HUES64 (cell line): ENCODE measurements around the gene NMB. TPM values are rescaled to one million over a fixed set of nuclear protein-coding genes. Genes with fewer than 3 reads are reported as not detected.
"Not testable (repeated sequence)": the region's sequence is repeated elsewhere in the genome, so short reads cannot be mapped to it uniquely, and the experiment has no call there.

Experiments
- H3K27ac ChIP-seq: 2 replicates; pipeline ENCODE4 v1.7.0; 2013; ENCODE audit warnings: low read depth, low read length, inconsistent platforms
- H3K27me3 ChIP-seq: 2 replicates; pipeline ENCODE4 v1.6.1; 2013; ENCODE audit warnings: mild to moderate bottlenecking, low read length; ENCODE audit not compliant: insufficient read depth
- H3K36me3 ChIP-seq: 2 replicates; pipeline ENCODE4 v1.6.1; 2013; ENCODE audit warnings: mild to moderate bottlenecking, low read length; ENCODE audit not compliant: insufficient read depth
- H3K4me1 ChIP-seq: 2 replicates; pipeline ENCODE4 v1.6.1; 2013; ENCODE audit warnings: mild to moderate bottlenecking, low read length, moderate library complexity; ENCODE audit not compliant: insufficient read depth
- H3K4me3 ChIP-seq: 2 replicates; pipeline ENCODE4 v1.5.1; 2013; ENCODE audit warnings: mild to moderate bottlenecking, low read length, moderate library complexity
- H3K9ac ChIP-seq: 2 replicates; pipeline ENCODE4 v1.6.1; 2013; ENCODE audit warnings: mild to moderate bottlenecking, low read depth, low read length
- H3K9me3 ChIP-seq: 2 replicates; pipeline ENCODE4 v1.6.1; 2013; ENCODE audit warnings: low read depth, low read length; ENCODE audit not compliant: insufficient read depth
- WGBS: fragments of 150-250, 120-280 bp; methylation state at CpG from one replicate; pipeline ENCODE4 v1.1.7; 2013; ENCODE audit warnings: missing lambda C conversion rate; 5-methylcytosine and 5-hydroxymethylcytosine counted together
- polyA plus RNA-seq, 2 experiments: library from polyadenylated mRNA; stranded (reverse); fragments of 50-300 nt; gene quantifications; one replicate each; pipeline ENCODE4 v1.2.3, GENCODE V29; 2013

The NMB gene, protein sequence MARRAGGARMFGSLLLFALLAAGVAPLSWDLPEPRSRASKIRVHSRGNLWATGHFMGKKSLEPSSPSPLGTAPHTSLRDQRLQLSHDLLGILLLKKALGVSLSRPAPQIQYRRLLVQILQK
- 10.5 TPM for polyA plus RNA-seq (2013, experiment 1 of 2)
- polyA plus RNA-seq (2013, experiment 2 of 2), result 11.5 TPM

DNA sequence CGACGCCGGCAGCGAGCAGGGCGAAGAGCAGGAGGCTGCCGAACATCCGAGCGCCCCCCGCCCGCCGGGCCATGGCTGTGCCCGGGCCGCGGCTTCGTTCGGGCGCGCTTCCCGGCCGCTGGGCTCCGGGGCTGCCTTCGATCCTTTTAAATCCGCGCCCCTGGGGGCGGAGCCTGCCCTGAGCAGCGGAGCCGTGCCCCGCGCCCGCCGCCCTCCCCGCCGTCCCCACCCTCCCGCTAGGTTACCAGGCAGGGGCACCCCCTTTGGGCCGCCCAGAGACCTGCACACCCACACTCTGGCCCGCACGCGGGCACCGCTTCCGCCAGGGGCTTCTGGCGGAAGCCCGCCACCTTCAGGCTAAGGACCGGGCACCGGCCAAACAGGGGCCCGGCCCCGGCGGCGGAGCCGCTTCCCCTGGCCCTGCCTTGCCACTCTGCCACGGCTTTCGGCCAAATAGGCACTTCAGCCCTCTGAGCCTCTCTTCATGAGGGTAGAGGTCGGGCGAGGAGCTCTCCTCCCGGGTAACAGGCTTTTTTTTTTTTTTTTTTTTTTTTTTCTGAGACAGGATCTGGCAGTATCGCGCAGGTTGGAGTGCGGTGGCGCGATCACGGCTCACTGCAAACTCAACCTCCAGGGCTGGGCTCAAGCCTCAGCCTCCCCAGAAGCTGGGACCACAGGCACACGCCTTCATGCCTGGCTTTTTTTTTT, at the start of gene NMB:
TSS of gene NMB (minus strand) at position 120 of the 708 bp plus-strand sequence. CDS start at position 73, 47 bp downstream.
- Histone ChIP-seq H3K4me1 (peaks cover 9% of the 10 kb centered on the region; the same call in 1 of the 2 replicates), H3K36me3 (no peaks in the 10 kb centered on the region), H3K27me3 (peaks cover 24% of the 10 kb centered on the region), H3K4me3 (peak within 1 kb of the TSS; percentile 73), H3K27ac (peak within 1 kb of the TSS; percentile 72), H3K9me3 (no peaks in the 10 kb centered on the region), H3K9ac (peak within 1 kb of the TSS; percentile 75)
- WGBS, result 4% methylated on average over 61 of the region's 61 CpGs

DNA sequence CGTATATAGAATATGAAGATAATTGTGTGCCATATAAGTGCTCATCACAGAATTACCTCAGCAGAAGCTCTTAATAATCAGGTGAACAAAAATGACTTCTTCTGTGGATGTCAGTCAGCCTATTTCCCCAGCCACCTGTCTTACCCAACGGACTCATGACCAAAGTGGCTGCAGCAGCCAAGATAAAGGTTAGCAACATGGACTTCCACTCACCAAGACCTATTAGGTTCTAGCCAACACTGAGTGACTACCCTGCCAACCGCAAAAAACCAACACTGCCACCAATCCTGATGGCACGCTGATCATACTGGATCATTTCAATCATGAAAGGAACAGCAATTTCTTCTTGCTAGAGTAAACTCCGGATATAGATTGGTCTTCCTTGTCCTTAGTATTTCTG, 45.8 kb upstream of the NMB start:
- no peak overlapping the region for H3K27ac ChIP-seq
- no peaks in the 10 kb centered on the region for H3K9me3 ChIP-seq
- no peak overlapping the region for H3K9ac ChIP-seq
- peaks cover 21% of the 10 kb centered on the region for H3K36me3 ChIP-seq
- WGBS, result 95% methylated on average over 4 of the region's 5 CpGs
- H3K4me3 ChIP-seq, result no peak overlapping the region
- H3K4me1 ChIP-seq, result no peaks in the 10 kb centered on the region
- no peaks in the 10 kb centered on the region for H3K27me3 ChIP-seq

DNA sequence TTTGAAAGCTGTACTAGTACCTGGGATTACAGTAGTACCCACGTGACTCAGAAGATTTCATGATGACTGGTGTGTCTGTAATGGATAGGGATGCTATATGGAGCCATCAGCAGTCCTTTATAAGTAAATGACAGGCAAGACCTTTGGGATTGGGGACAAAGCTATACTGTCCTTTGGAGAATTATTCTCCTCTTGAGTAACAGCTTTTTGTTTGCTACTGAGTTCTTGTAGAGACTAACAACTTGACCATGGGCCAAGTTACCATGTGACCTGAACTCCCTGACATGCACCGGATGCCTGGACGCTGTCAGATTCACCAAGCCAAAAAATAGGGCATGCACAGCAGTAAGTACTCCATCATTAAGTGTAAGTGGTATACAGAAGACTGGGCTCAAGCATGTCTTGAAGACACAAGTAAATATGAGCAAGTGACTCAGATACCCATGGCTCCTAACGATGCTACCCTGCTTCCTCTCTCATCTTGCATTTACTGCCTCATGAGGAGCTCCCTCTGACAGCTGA, 45.0 kb upstream of the NMB start:
- no peak overlapping the region for H3K9ac ChIP-seq
- WGBS, result 92% methylated on average over 4 of the region's 4 CpGs

DNA sequence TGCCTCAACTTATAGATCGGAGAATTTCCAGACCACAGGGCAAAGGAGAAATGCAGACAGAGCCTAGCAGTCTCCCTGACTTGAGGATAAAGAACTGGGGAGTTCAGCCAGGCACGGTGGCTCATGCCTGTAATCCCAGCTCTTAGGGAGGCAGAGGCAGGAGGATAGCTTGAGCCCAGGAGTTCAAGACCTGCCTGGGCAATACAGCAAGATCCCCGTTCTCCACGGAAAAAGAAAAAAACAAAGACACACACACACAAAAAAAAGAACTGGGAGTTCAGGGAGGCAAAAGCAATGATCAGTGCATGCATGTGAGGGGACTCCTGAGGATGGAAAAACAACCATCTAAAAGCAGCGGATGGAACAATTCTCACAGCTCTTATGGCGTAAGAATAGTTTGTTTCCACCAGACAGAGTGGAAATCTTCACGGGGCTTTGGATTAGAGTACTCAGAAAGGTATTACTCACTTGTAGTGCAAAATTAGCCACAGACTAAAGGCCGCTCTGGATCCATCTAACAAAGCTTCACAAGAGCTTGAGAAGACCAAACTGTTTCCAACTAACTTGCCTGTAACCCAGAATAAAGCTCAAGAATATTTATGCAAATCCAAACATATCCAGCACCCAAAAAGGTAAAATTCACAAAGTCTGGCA, 41.7 kb upstream of the NMB start:
- no peaks in the 10 kb centered on the region for H3K9me3 ChIP-seq
- peaks cover 12% of the 10 kb centered on the region; the same call in 1 of the 2 replicates for H3K36me3 ChIP-seq
- no peak overlapping the region for H3K27ac ChIP-seq
- H3K27me3 ChIP-seq, result no peaks in the 10 kb centered on the region
- H3K9ac ChIP-seq, result no peak overlapping the region
- 97% methylated on average over 8 of the region's 8 CpGs for WGBS
- H3K4me1 ChIP-seq, result no peaks in the 10 kb centered on the region
- H3K4me3 ChIP-seq, result no peak overlapping the region

More for the DNA sequence above, 45.0 kb upstream of the NMB start:
- peaks cover 13% of the 10 kb centered on the region; the same call in 1 of the 2 replicates for H3K36me3 ChIP-seq
- H3K4me1 ChIP-seq, result no peaks in the 10 kb centered on the region
- no peak overlapping the region for H3K27ac ChIP-seq
- no peaks in the 10 kb centered on the region for H3K9me3 ChIP-seq
- no peaks in the 10 kb centered on the region for H3K27me3 ChIP-seq
- H3K4me3 ChIP-seq, result no peak overlapping the region

DNA sequence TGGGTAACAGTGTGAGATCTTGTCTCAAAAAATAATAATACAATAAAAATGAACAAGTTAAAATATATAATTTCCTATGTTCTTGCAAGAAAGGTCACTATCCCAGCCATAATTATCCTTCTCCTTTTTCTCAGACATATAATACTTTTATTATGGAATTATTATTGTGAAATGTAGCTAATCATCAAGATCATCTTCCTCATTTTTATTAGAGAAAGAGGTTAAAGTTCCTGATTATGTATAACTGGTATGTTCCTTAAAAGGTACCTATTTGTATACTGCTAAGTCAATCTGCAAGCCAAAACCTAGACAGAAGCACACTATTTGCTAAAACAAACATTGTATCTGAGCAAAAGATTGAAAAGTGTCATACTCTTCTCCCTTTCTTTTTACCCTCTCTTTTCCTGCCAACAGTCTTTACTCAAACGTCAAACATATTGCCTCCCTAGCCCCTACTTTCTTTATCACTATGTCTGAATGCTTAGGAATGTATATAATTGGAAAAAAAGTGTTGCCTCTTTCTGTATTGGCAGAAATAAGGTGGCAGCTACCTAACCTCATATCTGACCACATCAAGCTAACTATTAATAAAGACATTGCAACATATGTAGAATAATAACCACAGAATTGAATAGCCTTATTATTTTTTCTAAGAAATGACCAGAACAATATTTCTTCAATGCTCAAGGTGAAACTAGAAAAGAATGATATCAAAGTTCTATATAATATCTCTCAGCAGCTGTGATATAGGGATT, 39.4 kb upstream of the NMB start:
- H3K9ac ChIP-seq, result no peak overlapping the region
- no peaks in the 10 kb centered on the region for H3K9me3 ChIP-seq
- no peaks in the 10 kb centered on the region for H3K36me3 ChIP-seq
- H3K4me3 ChIP-seq, result no peak overlapping the region
- H3K27me3 ChIP-seq, result no peaks in the 10 kb centered on the region
- no peaks in the 10 kb centered on the region for H3K4me1 ChIP-seq
- H3K27ac ChIP-seq, result no peak overlapping the region
- WGBS, result 89% methylated on average over 1 of the region's 1 CpG

DNA sequence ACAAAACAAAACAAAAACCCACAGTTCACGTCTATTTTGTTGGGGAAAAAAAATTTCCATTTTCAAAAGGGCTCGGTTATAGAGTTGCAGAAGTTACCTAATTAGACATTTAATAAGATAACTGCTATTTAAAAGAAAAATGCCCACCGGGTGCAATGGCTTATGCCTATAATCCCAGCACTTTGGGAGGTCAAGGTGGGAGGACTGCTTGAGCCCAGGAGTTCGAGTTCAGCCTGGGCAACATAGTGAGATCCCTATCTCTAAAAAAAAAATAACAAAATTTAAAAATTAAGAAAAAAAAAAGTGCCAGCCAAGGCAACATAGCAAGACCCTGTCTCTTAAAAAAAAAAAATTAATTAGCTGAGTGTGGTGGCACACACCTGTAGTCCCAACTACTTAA, 38.8 kb upstream of the NMB start:
- Histone ChIP-seq H3K9me3 (no peaks in the 10 kb centered on the region), H3K4me3 (no peak overlapping the region), H3K36me3 (peaks cover 1% of the 10 kb centered on the region; the same call in 1 of the 2 replicates), H3K4me1 (no peaks in the 10 kb centered on the region), H3K27ac (no peak overlapping the region), H3K27me3 (no peaks in the 10 kb centered on the region), H3K9ac (no peak overlapping the region)
- WGBS, result 96% methylated on average over 3 of the region's 4 CpGs

DNA sequence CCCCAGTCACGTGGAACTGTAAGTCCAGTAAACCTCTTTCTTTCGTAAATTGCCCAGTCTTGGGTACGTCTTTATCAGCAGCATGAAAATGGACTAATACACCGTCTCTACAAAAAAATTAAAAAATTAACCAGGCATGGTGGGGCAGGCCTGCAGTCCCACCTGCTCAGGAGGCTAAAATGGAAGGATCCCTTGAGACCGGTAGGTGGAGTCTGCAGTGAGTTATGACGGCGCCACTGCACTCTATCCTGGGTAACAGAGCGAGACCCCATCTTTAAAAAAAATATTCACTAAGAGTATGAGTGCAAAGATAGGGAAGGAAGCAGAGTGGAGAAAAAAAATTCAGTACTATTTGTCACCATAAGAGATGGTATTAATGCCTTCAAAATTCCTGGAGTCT, 32.3 kb upstream of the NMB start:
- 96% methylated on average over 7 of the region's 8 CpGs for WGBS
- Histone ChIP-seq H3K4me1 (no peaks in the 10 kb centered on the region), H3K9me3 (no peaks in the 10 kb centered on the region), H3K9ac (no peak overlapping the region), H3K36me3 (peaks cover 58% of the 10 kb centered on the region), H3K4me3 (no peak overlapping the region), H3K27ac (no peak overlapping the region), H3K27me3 (no peaks in the 10 kb centered on the region)

DNA sequence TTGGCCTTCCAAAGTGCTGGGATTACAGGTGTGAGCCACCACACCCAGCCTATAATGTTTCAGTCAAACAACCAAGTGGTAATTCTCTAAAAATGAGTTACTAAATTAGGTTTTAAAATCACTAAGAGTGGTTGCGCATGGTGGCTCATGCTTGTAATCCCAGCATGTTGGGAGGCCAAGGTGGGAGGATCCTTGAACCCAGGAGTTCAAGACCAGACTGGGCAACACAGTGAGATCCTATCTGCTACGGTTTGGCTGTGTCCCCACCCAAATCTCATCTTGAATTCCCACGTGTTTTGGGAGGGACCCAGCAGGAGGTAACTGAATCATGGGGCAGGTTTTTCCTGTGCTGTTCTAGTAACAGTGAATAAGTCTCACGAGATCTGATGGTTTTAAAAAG, 31.9 kb upstream of the NMB start:
- 97% methylated on average over 4 of the region's 4 CpGs for WGBS
- Histone ChIP-seq H3K27me3 (no peaks in the 10 kb centered on the region), H3K4me1 (no peaks in the 10 kb centered on the region), H3K27ac (no peak overlapping the region), H3K9me3 (no peaks in the 10 kb centered on the region), H3K9ac (no peak overlapping the region), H3K4me3 (no peak overlapping the region), H3K36me3 (peaks cover 62% of the 10 kb centered on the region)

DNA sequence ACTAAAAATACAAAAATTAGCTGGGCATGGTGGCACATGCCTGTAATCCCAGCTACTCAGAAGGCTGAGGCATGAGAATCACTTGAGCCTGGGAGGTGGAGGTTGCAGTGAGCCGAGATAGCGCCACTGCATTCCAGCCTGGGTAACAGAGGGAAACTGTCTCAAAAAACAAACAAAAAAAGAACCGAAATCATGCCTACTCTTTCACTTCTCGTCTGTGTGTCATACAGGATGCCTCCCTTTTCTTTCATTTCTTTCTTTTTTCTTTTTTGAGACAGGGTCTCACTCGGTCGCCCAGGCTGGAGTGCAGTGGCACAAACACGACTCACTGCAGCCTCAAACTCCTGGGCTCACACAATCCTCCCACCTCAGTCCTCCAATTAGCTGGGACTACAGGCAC, 28.4 kb upstream of the NMB start:
- not testable (repeated sequence) for H3K9me3 ChIP-seq, H3K27me3 ChIP-seq, H3K4me3 ChIP-seq, H3K9ac ChIP-seq, H3K27ac ChIP-seq, H3K4me1 ChIP-seq
- H3K36me3 ChIP-seq, result peaks cover 89% of the 10 kb centered on the region
- 94% methylated on average over 7 of the region's 7 CpGs for WGBS

DNA sequence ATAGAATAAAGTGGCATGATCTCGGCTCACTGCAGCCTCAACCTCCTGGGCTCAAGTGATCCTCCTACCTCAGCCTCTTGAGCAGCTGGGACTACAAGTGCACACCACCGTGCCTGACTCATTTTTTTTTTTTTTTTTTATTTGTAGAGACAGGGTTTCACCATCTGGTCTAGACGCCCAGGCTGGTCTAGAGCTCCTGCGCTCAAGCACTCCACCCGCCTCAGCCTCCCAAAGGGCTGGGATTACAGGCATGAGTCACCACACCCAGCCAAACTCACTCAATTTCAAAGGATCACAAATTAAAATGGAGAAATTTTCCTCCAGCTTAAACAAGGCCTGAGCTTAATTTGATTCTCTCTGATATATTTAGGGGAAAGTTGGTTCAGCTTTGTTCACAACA, 27.3 kb upstream of the NMB start:
- 95% methylated on average over 4 of the region's 5 CpGs for WGBS
- H3K27ac ChIP-seq, result no peak overlapping the region
- no peaks in the 10 kb centered on the region for H3K9me3 ChIP-seq
- peaks cover 87% of the 10 kb centered on the region for H3K36me3 ChIP-seq
- no peak overlapping the region for H3K9ac ChIP-seq
- no peak overlapping the region for H3K4me3 ChIP-seq
- no peaks in the 10 kb centered on the region for H3K27me3 ChIP-seq
- H3K4me1 ChIP-seq, result no peaks in the 10 kb centered on the region

DNA sequence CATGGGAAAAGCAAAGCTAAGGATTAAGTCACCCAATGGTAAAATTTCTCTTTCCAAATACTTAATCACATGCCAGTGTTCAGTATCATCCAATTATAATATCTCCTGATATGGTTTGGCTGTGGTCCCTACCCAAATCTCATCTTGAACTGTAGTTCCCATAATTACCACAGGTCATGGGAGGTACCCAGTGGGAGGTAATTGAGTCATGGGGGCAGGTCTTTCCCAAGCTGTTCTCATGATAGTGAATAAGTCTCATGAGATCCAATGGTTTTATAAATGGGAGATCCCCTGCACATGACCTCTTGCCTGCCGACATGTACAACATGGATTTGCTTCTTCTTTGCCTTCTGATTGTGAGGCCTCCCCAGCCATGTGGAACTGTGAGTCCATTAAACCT, 26.1 kb upstream of the NMB start:
- Histone ChIP-seq H3K36me3 (peaks cover 87% of the 10 kb centered on the region), H3K27me3 (no peaks in the 10 kb centered on the region), H3K27ac (no peak overlapping the region), H3K4me3 (no peak overlapping the region), H3K4me1 (no peaks in the 10 kb centered on the region), H3K9ac (no peak overlapping the region), H3K9me3 (no peaks in the 10 kb centered on the region)
- 90% methylated on average over 1 of the region's 1 CpG for WGBS
